Measurements from ENCODE around the gene FAM131B.

FAM131B gene

GRCh38 chr7:143362131-143363015 is at the start of gene FAM131B:
FAM131B (minus strand) TSS chr7:143362713; CDS start chr7:143362603, 110 bp downstream.
- TF ChIP-seq GATA3 (IDR thresholded peaks at IDR 0.05; ENCODE audit: low read depth, low read length) (no peak), GATA2 (IDR thresholded peaks at IDR 0.05; ENCODE audit: low read depth, low read length) (no peak)

- TF ChIP-seq GATA3 (IDR thresholded peaks at IDR 0.05; ENCODE audit: low read depth, low read length) (no peak), GATA2 (IDR thresholded peaks at IDR 0.05; ENCODE audit: low read depth, low read length) (no peak)
Observed at GRCh38 chr7:143411976-143412708, 49.6 kb upstream of the FAM131B start.

DNA sequence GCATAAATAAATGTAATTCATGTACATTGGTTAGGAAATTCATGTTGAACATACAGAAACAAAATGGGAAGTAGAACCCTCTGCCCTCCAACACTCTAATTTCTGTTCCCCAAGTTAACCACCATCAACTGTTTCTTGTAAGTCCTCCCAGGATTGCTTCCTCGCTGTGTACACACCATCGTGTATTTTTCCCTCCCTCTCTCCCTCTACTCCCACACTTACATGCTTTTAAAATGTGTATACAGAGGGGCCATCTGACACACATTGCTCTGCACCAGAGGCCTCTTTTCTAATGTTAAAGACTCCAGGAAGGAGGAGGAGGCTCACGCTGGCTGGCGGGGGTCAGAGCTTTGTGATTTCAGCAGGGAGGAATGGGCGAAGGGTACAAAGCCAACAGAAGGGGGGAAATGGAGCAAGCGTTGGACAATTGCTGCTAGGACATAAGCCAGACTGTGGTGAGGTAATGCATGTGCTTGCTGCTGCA is 48.0 kb upstream of the FAM131B start:
- TF ChIP-seq GATA3 (IDR thresholded peaks at IDR 0.05; ENCODE audit: low read depth, low read length), result no peak
- no peak for TF ChIP-seq GATA2 (IDR thresholded peaks at IDR 0.05; ENCODE audit: low read depth, low read length)

DNA sequence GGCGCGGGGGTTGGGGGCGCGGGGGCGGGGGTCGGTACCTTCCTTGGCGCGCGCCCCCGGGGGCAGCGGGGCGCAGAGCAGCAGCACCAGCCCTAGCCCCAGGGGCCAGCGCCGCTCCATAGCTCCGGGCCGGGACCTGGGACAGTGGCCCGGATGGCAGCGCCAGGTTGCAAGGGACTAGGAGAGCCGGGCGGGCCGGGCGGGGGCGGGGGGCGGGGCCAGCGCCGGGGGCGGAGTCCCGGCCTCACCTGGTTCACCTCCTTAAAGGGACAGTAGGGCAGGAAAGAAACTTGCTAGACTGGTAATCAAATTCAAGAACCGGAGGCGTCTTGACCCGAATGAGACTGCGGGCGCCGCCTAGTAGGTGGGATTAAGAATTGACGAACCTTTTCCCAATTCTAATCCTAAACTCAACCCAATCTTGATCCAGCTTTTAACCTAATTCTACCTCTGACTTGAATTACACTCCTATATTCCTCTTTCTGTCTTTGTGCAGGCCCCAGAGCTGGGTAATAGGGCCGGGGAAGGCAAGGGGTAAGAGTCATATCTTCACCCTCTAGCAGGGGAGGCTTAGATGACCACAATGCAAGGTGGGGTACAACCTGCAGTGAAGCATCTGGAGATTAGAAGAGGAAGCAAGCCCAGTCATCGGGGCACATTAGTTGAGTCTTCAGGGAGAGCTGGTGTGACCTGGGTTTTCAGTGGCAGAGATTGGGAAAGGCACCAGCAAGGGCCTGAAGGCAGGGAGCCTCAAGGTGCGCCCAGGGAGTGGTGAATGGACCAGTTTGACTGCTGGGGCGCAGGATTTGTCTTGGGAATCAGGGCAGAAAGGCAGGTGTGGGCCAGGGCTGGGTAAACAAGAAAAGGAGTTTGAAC is 46.4 kb upstream of the FAM131B start, which contains the start of gene EPHA1:
EPHA1 (minus strand) TSS at position 171 of the 876 bp plus-strand sequence; CDS start at position 120, 51 bp downstream.
- TF ChIP-seq GATA2 (IDR thresholded peaks at IDR 0.05; ENCODE audit: low read depth, low read length) (no peak), GATA3 (IDR thresholded peaks at IDR 0.05; ENCODE audit: low read depth, low read length) (no peak)

DNA sequence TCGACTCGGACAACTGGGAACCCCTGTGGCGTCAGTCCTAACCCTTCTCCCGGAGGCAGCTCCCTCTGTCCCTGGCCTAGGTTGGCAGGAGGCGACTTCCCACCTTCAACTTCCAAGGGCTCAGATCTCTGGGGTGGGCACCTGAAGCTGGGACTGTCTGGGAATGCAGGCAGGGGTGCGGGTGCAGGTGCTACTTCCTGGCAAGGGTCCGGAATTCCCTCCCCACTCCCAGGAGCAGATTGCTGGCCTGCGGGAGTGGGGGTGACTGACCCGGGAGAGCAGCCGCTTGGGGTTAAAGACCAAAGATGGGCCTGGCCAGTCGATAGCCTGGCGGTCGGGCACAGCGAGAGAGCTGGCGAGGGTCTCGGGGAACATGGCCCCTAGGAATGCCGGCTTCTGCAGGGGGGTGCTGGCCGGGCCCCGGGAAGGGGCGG is 45.8 kb upstream of the FAM131B start:
- TF ChIP-seq GATA3 (IDR thresholded peaks at IDR 0.05; ENCODE audit: low read depth, low read length), result no peak
- no peak for TF ChIP-seq GATA2 (IDR thresholded peaks at IDR 0.05; ENCODE audit: low read depth, low read length)

GRCh38 chr7:143407287-143408251 is 45.1 kb upstream of the FAM131B start:
- TF ChIP-seq GATA3 (IDR thresholded peaks at IDR 0.05; ENCODE audit: low read depth, low read length) (no peak), GATA2 (IDR thresholded peaks at IDR 0.05; ENCODE audit: low read depth, low read length) (no peak)

GRCh38 chr7:143406002-143406357 is 43.5 kb upstream of the FAM131B start:
- TF ChIP-seq GATA3 (IDR thresholded peaks at IDR 0.05; ENCODE audit: low read depth, low read length) (no peak), GATA2 (IDR thresholded peaks at IDR 0.05; ENCODE audit: low read depth, low read length) (no peak)

DNA sequence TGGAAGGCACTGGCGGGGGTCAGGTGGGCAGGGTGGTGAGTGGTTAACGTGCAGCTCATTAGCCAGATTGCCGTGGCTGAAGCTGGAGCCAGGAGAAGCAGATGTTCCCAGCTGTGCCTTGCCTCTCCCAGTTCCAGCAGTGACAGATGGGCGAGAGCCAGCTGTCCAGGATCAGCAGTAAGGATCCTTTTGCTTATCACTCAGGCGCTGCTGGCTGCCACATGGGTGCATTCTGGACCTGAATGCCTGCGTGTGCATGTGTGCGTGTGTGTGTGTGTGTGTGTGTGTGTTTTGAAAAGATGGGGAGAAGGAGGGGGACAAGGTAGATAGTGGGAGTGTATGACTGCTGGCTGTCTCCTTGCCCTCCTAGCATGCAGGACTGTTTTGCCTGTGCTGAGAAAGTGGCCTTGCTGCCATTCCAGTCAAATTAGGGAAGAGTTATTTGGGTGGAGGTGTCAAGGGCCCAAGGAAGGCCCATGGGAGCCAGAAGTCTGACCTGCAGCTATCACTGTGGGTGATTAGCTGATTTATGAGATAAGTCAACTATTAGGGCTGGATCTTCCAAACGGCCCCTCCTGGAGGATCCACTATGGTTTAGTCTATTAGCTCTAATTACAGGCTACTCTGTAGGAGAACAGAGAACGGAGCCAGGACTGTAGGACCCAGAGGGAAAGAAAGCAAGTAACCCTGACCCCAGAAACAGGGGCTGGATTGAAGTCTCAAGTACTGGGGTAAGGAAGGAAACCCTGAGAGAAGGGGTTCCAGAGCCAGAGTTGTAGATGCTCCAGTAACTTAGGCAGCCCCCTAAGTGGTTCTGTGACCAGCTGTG is 42.9 kb upstream of the FAM131B start:
- no peak for TF ChIP-seq GATA3 (IDR thresholded peaks at IDR 0.05; ENCODE audit: low read depth, low read length)
- TF ChIP-seq GATA2 (IDR thresholded peaks at IDR 0.05; ENCODE audit: low read depth, low read length), result no peak

DNA sequence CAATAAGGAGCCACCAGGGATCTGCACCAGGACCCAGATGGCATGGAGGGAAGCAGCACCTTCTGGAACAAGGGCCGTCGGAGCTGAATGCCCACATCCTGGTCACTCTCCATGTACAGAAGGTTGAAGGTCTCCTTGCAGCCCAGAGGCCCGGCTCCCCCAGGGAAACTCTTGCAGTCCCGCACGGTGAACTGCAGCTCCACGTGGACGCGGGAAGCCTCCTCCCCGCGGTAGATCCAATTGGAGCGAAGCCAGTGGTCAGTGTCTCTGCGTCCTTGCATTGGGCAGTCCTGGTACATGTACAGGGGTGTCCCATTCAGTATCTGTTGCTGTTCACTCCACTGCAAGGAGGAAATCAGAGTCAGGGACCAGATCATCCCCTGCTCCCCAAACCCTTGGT is 38.8 kb upstream of the FAM131B start:
- no peak for TF ChIP-seq GATA2 (IDR thresholded peaks at IDR 0.05; ENCODE audit: low read depth, low read length)
- TF ChIP-seq GATA3 (IDR thresholded peaks at IDR 0.05; ENCODE audit: low read depth, low read length), result no peak

DNA sequence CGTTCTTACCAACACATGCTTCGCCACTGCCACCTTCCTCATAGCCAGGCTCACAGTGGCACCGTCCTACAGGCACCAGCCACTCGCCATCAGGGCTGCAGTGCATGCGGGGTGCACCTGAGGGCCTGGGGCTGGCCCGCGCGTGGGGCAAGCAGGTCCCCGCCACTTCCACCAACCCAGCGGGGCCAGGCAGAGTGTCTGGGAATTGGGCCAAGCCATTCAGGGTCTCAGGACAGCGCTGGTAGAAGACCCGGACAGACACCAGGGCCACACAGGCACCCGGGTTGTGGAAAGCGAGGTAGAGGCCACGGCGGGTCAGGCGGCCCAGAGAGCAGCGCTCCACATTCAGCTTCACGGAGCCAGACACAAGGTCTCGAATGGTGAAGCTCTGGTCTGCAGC is 37.1 kb upstream of the FAM131B start:
- TF ChIP-seq GATA2 (IDR thresholded peaks at IDR 0.05; ENCODE audit: low read depth, low read length) (no peak), GATA3 (IDR thresholded peaks at IDR 0.05; ENCODE audit: low read depth, low read length) (no peak)

- no peak for TF ChIP-seq GATA2 (IDR thresholded peaks at IDR 0.05; ENCODE audit: low read depth, low read length)
Observed at GRCh38 chr7:143399151-143399550, 36.6 kb upstream of the FAM131B start.

DNA sequence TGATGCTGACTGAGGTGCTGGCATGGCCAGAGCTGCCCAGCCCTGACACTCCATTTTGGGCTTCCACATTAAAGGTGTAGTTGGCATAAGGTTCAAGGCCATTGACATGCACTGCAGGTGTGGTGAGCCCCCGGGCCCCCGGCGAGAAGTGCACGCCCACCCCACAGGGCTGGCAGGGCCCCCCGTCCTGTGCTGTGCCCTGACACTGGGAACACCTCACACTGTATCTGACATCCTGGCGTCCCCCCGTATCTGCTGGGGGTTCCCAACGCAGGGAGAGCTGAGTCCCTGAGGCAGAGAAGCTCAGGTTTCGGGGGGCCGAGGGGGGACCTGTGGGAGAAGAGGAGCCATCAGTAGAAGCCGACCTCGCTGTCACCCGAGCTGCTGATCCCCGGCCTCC is 36.1 kb upstream of the FAM131B start:
- no peak for TF ChIP-seq GATA3 (IDR thresholded peaks at IDR 0.05; ENCODE audit: low read depth, low read length)
- TF ChIP-seq GATA2 (IDR thresholded peaks at IDR 0.05; ENCODE audit: low read depth, low read length), result no peak

Data from SH-SY5Y (cell line).